DMS53 (cell line): ENCODE measurements around the gene KIRREL2.
"Not testable (repeated sequence)": the region's sequence is repeated elsewhere in the genome, so short reads cannot be mapped to it uniquely, and the experiment has no call there.

Source experiments
- DNase-seq: peaks from one replicate; lab custom pipeline; 2025; lab: John Stamatoyannopoulos, UW

Gene KIRREL2

DNA sequence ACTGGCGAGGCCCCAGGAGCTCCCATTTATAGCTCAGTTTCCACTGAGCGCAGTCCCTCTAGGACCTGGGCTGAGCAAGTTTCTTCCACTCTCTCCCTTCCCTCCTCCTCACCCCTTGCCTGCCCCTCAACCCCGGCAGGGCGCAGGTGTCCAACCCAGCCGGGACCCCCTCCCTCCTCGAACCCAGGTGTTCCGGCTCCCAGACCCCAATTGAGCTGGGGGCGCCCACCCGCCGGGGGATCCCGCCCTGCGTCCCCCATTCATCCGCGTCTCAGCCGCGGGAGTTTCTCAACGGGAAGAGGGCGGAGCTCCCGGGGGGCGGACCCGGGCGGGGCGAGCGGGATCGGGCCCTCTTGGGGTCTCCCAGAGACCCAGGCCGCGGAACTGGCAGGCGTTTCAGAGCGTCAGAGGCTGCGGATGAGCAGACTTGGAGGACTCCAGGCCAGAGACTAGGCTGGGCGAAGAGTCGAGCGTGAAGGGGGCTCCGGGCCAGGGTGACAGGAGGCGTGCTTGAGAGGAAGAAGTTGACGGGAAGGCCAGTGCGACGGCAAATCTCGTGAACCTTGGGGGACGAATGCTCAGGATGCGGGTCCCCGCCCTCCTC is at the start of gene KIRREL2:
Gene KIRREL2 (plus strand): TSS at position 366 of the 604 bp plus-strand sequence. CDS start 209 bp downstream, at position 575.
- DNase-seq: peak; percentile 63

DNA sequence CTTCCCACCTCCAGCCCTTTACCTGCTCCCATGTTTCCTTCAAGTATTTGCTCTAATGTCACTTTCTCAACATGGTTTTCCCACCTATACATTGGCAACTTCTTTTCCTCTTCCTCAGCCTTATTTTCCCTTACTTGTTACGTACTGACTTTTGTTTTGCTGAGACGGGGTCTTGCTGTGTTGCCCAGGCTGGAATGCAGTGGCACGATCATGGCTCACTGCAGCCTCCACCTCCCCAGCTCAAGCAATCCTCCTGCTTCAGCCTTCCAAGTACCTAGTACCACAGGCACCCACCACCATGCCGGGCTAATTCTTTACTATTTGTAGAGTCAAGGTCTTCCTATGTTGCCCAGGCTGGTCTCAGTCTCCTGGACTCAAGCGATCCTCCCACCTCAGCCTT is 49.1 kb upstream of the KIRREL2 start:
- DNase-seq: no peak

GRCh38 chr19:35811317-35812219 is 45.1 kb upstream of the KIRREL2 start:
- DNase-seq: peak; percentile 64

- DNase-seq: peak; percentile 36
Observed at GRCh38 chr19:35812220-35813042, 44.3 kb upstream of the KIRREL2 start, which contains the start of gene PRODH2. PRODH2 (minus strand) TSS chr19:35812845; CDS start chr19:35812805, 40 bp downstream.

DNA sequence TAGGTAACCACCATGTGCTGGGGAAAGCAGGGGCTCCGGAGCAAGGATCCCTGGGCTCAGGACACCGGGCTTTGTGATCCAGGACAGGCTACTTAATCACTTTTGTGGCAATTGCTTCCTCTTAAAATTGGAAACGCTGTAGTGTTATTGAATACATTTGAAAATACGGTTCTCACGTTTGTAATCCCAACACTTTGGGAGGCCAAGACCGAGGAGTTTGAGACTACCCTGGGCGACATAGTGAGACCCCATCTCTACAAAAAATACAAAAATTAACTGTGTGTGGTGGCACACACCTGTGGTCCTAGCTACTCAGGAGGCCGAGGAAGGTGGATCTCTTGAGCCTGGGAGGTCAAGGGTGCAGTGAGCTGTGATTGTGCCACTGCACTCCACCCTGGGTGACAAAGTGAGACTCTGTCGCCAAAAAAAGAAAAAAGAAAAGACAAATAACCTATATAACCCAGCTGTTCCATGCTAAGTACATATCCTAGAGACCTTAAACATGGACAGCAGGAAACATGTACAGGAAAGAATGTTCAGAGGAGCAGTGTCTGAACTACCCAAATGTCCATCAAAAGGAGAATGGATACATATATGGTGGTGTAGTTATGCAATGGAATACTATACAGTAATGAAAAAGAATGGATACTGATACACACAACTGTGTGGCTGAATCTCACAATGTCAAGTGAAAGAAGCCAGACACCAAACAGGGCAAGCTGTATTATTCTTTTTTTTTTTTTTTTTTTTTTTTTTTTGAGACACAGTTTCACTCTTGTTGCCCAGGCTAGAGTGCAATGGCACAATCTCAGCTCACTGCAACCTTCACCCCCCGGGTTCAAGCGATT is 43.4 kb upstream of the KIRREL2 start:
- no peak for DNase-seq

DNA sequence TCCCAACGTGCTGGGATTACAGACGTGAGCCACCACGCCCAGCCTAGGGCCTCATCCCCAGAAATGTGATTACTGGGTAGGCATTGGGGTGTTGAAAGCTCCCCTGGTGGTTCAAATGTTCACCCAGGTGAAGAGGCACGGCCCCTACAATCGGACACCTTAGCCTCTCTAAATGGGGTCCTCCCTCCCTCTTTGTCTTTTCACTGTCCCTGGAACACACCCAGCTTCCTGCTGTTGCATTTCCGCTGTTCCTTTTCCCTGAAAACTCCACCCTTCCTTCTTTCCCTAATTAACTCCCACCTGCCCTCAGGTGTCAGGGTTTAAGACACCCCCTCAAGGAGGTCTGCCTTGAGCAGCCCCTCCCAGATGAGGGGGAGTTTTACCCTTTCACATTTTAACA is 40.4 kb upstream of the KIRREL2 start:
- no peak for DNase-seq

- no peak for DNase-seq
Observed at GRCh38 chr19:35816846-35817245, 39.9 kb upstream of the KIRREL2 start.

DNA sequence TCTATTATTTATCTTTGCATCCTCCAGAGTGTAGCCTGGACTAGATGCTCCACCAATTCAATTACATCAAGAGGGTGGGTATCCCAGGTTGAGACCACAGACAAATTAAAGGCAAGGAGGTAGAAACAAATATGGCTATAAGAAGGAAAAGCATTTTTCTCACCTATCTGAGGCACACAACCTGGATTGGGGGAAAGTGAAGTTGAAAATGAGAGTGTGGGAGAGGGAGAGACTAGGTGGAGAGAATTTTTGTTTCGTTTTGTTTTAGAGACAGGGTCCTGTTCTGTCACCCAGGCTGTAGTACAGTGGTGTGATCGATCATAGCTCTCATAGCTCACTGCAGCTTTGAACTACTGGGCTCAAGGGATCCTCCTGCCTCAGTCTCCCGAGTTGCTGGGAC is 38.3 kb upstream of the KIRREL2 start:
- DNase-seq: no peak

DNA sequence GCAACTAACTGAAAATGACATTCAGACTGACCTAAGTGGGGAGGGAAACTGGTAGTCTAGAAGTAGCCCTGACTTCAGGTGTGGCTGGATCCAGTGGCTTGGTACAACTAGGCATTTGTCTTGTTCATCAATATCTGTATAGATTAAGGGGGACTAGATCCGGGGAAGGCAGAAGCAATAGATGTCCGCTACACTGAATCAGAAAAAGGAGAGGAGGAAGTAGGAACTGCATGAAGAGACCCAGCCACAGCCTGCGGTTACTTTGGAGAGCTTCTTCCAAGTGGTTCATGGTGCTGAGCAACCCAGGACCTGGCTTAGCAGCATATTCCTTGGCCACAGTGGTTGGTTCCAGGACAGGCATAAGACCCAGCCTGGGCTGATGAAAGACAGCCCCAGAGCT is 34.1 kb upstream of the KIRREL2 start:
- no peak for DNase-seq

GRCh38 chr19:35824150-35824549 is 32.6 kb upstream of the KIRREL2 start:
- DNase-seq: no peak

- peak; percentile 38 for DNase-seq
Observed at GRCh38 chr19:35828692-35829301, 27.9 kb upstream of the KIRREL2 start.

- no peak for DNase-seq
Observed at GRCh38 chr19:35830986-35831385, 25.7 kb upstream of the KIRREL2 start.

DNA sequence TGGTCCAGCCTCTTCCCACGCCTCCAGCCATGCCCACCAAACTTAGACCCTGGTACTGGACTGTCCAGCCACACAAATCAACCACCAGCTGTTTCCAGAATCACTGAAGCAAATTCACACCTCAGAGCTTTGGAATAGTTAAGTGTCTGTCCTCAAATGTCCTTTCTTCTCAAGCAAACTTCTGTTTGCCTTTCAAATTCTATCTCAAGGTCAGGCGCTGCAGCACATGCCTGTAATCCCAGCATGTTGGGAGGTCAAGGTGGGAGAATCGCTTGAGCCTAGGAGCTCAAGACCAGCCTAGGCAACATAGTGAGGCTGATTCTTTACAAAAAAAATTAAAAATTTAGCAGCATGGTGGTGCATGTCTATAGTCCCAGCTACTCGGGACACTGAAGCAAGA is 24.7 kb upstream of the KIRREL2 start:
- DNase-seq: no peak

- DNase-seq: no peak
Observed at GRCh38 chr19:35833972-35834371, 22.7 kb upstream of the KIRREL2 start.

DNA sequence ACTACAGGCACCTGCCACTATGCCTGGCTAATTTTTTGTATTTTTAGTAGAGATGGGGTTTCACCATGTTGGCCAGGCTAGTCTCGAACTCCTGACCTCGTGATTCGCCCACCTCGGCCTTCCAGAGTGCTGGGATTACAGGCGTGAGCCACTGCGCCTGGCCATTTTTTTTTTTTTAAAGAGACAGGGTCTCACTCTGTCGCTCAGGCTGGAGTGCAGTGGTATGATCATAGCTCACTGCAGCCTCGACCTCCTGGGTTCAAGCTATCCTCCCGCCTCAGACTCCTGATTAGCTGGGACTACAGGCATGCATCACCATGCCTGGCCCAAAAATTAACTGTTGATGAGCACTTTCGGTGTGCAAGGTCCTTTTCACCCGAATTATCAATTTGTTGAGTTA is 20.6 kb upstream of the KIRREL2 start:
- DNase-seq: not testable (repeated sequence)

GRCh38 chr19:35841961-35842595 is 14.6 kb upstream of the KIRREL2 start:
- DNase-seq: no peak

- no peak for DNase-seq
Observed at GRCh38 chr19:35842666-35843272, 13.9 kb upstream of the KIRREL2 start.

- DNase-seq: peak; percentile 95
Observed at GRCh38 chr19:35843676-35844481, 12.8 kb upstream of the KIRREL2 start.
